ENCODE data around the gene PCIF1.
"Not testable (repeated sequence)": the region's sequence is repeated elsewhere in the genome, so short reads cannot be mapped to it uniquely, and the experiment has no call there.

Gene PCIF1

GRCh38 chr20:45948261-45948733 is 13.8 kb downstream of the PCIF1 start:
- DNase-seq, result no peak

- no peak for DNase-seq
These were observed 14.5 kb downstream of the PCIF1 start for GRCh38 chr20:45948742-45949541.

- no peak for DNase-seq
These were observed 15.3 kb downstream of the PCIF1 start for GRCh38 chr20:45949542-45950329.

- no peak for DNase-seq
These were observed 15.8 kb downstream of the PCIF1 start for GRCh38 chr20:45950330-45950646.

GRCh38 chr20:45951925-45952834 is 17.7 kb downstream of the PCIF1 start:
- no peak for DNase-seq

- no peak for DNase-seq
These were observed 18.4 kb downstream of the PCIF1 start for GRCh38 chr20:45952861-45953260.

- no peak for DNase-seq
These were observed 19.2 kb downstream of the PCIF1 start for GRCh38 chr20:45953672-45954071.

GRCh38 chr20:45956326-45956725 is 21.8 kb downstream of the PCIF1 start:
- not testable (repeated sequence) for DNase-seq

GRCh38 chr20:45957021-45957941 is 22.8 kb downstream of the PCIF1 start:
- DNase-seq, result no peak

- DNase-seq, result no peak
These were observed 24.1 kb downstream of the PCIF1 start for GRCh38 chr20:45958593-45958992.

GRCh38 chr20:45959126-45959525 is 24.6 kb downstream of the PCIF1 start:
- DNase-seq, result no peak

GRCh38 chr20:45959956-45960630 is 25.6 kb downstream of the PCIF1 start:
- DNase-seq, result no peak

GRCh38 chr20:45962031-45962755 is 27.7 kb downstream of the PCIF1 start:
- no peak for DNase-seq

GRCh38 chr20:45963059-45964005 is 28.8 kb downstream of the PCIF1 start:
- DNase-seq, result no peak

GRCh38 chr20:45964006-45964400 is 29.5 kb downstream of the PCIF1 start:
- DNase-seq, result no peak

GRCh38 chr20:45965169-45966002 is 30.9 kb downstream of the PCIF1 start:
- no peak for DNase-seq

- DNase-seq, result no peak
These were observed 33.1 kb downstream of the PCIF1 start for GRCh38 chr20:45967551-45968080.

- no peak for DNase-seq
These were observed 33.7 kb downstream of the PCIF1 start for GRCh38 chr20:45968081-45968671.

Data from activated T-cell treated with anti-CD3 and anti-CD28 coated beads, Interleukin-2, amount 50 U/mL, for 1 hour (primary cell).